ENCODE results near the gene WDR55.

DNA sequence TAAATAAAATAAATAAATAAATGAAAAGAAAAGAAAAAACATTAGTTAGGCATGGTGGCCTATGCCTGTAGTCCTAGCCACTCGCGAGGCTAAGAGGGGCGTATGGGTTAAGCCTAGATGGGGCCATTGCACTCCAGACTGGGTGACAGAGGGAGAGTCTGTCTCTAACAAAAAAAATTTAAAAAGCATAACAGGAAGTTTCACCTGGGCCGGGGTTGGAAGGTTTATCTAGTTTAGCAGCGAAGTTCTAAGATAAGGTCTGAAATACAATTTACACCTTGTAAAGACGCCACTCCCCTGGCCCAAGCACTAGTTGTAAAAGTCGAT, 53.5 kb downstream of the WDR55 start:
- TF ChIP-seq EZH2phosphoT487 (IDR thresholded peaks at IDR 0.05; ENCODE audit: borderline replicate concordance, low read depth) (no peak), RCOR1 (IDR thresholded peaks at IDR 0.05; ENCODE audit: low read length) (no peak), RAD21 (IDR thresholded peaks at IDR 0.05; ENCODE audit: low read length) (no peak), SIN3A (IDR thresholded peaks at IDR 0.05; ENCODE audit: borderline replicate concordance, low read depth, low read length) (no peak)
- TF ChIP-seq, protein P1, sequence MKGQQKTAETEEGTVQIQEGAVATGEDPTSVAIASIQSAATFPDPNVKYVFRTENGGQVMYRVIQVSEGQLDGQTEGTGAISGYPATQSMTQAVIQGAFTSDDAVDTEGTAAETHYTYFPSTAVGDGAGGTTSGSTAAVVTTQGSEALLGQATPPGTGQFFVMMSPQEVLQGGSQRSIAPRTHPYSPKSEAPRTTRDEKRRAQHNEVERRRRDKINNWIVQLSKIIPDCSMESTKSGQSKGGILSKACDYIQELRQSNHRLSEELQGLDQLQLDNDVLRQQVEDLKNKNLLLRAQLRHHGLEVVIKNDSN (IDR thresholded peaks at IDR 0.05; ENCODE audit: borderline replicate concordance, low read depth): no peak

All from SK-N-SH (cell line).